ENCODE results near the gene MAPK6. TPM values are rescaled to one million over a fixed set of nuclear protein-coding genes. Genes with fewer than 3 reads are reported as not detected.
"Not testable (repeated sequence)": the region's sequence is repeated elsewhere in the genome, so short reads cannot be mapped to it uniquely, and the experiment has no call there.

Gene MAPK6
- total and polyA plus RNA-seq, 2 donors = 16.4 to 20.1 TPM

- Histone ChIP-seq H3K27me3 (ENCODE audit: control insufficient read depth in 2 of 2, insufficient read depth in 1 of 2, low read length in 1 of 2) (no peaks in the 10 kb centered on the region), H3K9me3 (ENCODE audit: control insufficient read depth in 2 of 2, insufficient read depth in 1 of 2, low read length in 1 of 2) (no peaks in the 10 kb centered on the region), H3K4me3 (ENCODE audit: low read length in 2 of 2) (no peak overlapping the region), H3K27ac (ENCODE audit: low read depth in 1 of 2, low read length in 1 of 2) (no peak overlapping the region), H3K36me3 (ENCODE audit: control insufficient read depth in 2 of 2, insufficient read depth in 2 of 2, low read length in 1 of 2) (no peaks in the 10 kb centered on the region), H3K4me1 (ENCODE audit: control insufficient read depth in 2 of 2, insufficient read depth in 2 of 2, low read length in 2 of 2) (no peaks in the 10 kb centered on the region)
- no peak for DNase-seq (ENCODE audit: low read depth in 6 of 9, low spot score in 9 of 9)
- 96% methylated on average over 12 of the region's 12 CpGs for WGBS
These were observed 76.0 kb downstream of the MAPK6 start for GRCh38 chr15:52094811-52095584.

GRCh38 chr15:52095597-52096262, 76.7 kb downstream of the MAPK6 start:
- Histone ChIP-seq H3K27me3 (ENCODE audit: control insufficient read depth in 2 of 2, insufficient read depth in 1 of 2, low read length in 1 of 2) (no peaks in the 10 kb centered on the region), H3K4me3 (ENCODE audit: low read length in 2 of 2) (no peak overlapping the region), H3K4me1 (ENCODE audit: control insufficient read depth in 2 of 2, insufficient read depth in 2 of 2, low read length in 2 of 2) (no peaks in the 10 kb centered on the region), H3K9me3 (ENCODE audit: control insufficient read depth in 2 of 2, insufficient read depth in 1 of 2, low read length in 1 of 2) (no peaks in the 10 kb centered on the region), H3K27ac (ENCODE audit: low read depth in 1 of 2, low read length in 1 of 2) (no peak overlapping the region), H3K36me3 (ENCODE audit: control insufficient read depth in 2 of 2, insufficient read depth in 2 of 2, low read length in 1 of 2) (no peaks in the 10 kb centered on the region)
- no peak for DNase-seq (ENCODE audit: low read depth in 6 of 9, low spot score in 9 of 9)
- 71% methylated on average over 4 of the region's 4 CpGs for WGBS

GRCh38 chr15:52096536-52096935, 77.5 kb downstream of the MAPK6 start:
- H3K27me3 ChIP-seq (ENCODE audit: control insufficient read depth in 2 of 2, insufficient read depth in 1 of 2, low read length in 1 of 2); H3K27ac ChIP-seq (ENCODE audit: low read depth in 1 of 2, low read length in 1 of 2); H3K9me3 ChIP-seq (ENCODE audit: control insufficient read depth in 2 of 2, insufficient read depth in 1 of 2, low read length in 1 of 2); H3K4me1 ChIP-seq (ENCODE audit: control insufficient read depth in 2 of 2, insufficient read depth in 2 of 2, low read length in 2 of 2); DNase-seq (ENCODE audit: low read depth in 6 of 9, low spot score in 9 of 9); H3K36me3 ChIP-seq (ENCODE audit: control insufficient read depth in 2 of 2, insufficient read depth in 2 of 2, low read length in 1 of 2); H3K4me3 ChIP-seq (ENCODE audit: low read length in 2 of 2): not testable (repeated sequence)
- WGBS = 97% methylated on average over 9 of the region's 9 CpGs

GRCh38 chr15:52097180-52097579, 78.2 kb downstream of the MAPK6 start:
- no peaks in the 10 kb centered on the region for H3K4me1 ChIP-seq (ENCODE audit: control insufficient read depth in 2 of 2, insufficient read depth in 2 of 2, low read length in 2 of 2)
- H3K4me3 ChIP-seq (ENCODE audit: low read length in 2 of 2) = no peak overlapping the region
- H3K27me3 ChIP-seq (ENCODE audit: control insufficient read depth in 2 of 2, insufficient read depth in 1 of 2, low read length in 1 of 2) = no peaks in the 10 kb centered on the region
- H3K27ac ChIP-seq (ENCODE audit: low read depth in 1 of 2, low read length in 1 of 2) = no peak overlapping the region
- no peaks in the 10 kb centered on the region for H3K9me3 ChIP-seq (ENCODE audit: control insufficient read depth in 2 of 2, insufficient read depth in 1 of 2, low read length in 1 of 2)
- H3K36me3 ChIP-seq (ENCODE audit: control insufficient read depth in 2 of 2, insufficient read depth in 2 of 2, low read length in 1 of 2) = no peaks in the 10 kb centered on the region
- no peak for DNase-seq (ENCODE audit: low read depth in 6 of 9, low spot score in 9 of 9)

- Histone ChIP-seq H3K4me3 (ENCODE audit: low read length in 2 of 2) (no peak overlapping the region), H3K4me1 (ENCODE audit: control insufficient read depth in 2 of 2, insufficient read depth in 2 of 2, low read length in 2 of 2) (no peaks in the 10 kb centered on the region), H3K36me3 (ENCODE audit: control insufficient read depth in 2 of 2, insufficient read depth in 2 of 2, low read length in 1 of 2) (no peaks in the 10 kb centered on the region), H3K27ac (ENCODE audit: low read depth in 1 of 2, low read length in 1 of 2) (no peak overlapping the region), H3K9me3 (ENCODE audit: control insufficient read depth in 2 of 2, insufficient read depth in 1 of 2, low read length in 1 of 2) (no peaks in the 10 kb centered on the region), H3K27me3 (ENCODE audit: control insufficient read depth in 2 of 2, insufficient read depth in 1 of 2, low read length in 1 of 2) (no peaks in the 10 kb centered on the region)
- no peak for DNase-seq (ENCODE audit: low read depth in 6 of 9, low spot score in 9 of 9)
- whole genome bisulfite sequencing = 96% methylated on average over 2 of the region's 2 CpGs
These were observed 79.3 kb downstream of the MAPK6 start for GRCh38 chr15:52098323-52098722.

GRCh38 chr15:52099651-52100272, 80.7 kb downstream of the MAPK6 start:
- no peaks in the 10 kb centered on the region for H3K36me3 ChIP-seq (ENCODE audit: control insufficient read depth in 2 of 2, insufficient read depth in 2 of 2, low read length in 1 of 2)
- H3K27me3 ChIP-seq (ENCODE audit: control insufficient read depth in 2 of 2, insufficient read depth in 1 of 2, low read length in 1 of 2) = no peaks in the 10 kb centered on the region
- no peak overlapping the region for H3K4me3 ChIP-seq (ENCODE audit: low read length in 2 of 2)
- WGBS = 98% methylated on average over 15 of the region's 15 CpGs
- no peak for DNase-seq (ENCODE audit: low read depth in 6 of 9, low spot score in 9 of 9)
- H3K9me3 ChIP-seq (ENCODE audit: control insufficient read depth in 2 of 2, insufficient read depth in 1 of 2, low read length in 1 of 2) = no peaks in the 10 kb centered on the region
- H3K4me1 ChIP-seq (ENCODE audit: control insufficient read depth in 2 of 2, insufficient read depth in 2 of 2, low read length in 2 of 2) = no peaks in the 10 kb centered on the region
- H3K27ac ChIP-seq (ENCODE audit: low read depth in 1 of 2, low read length in 1 of 2) = no peak overlapping the region

- H3K4me3 ChIP-seq (ENCODE audit: low read length in 2 of 2) = no peak overlapping the region
These were observed 81.9 kb downstream of the MAPK6 start for GRCh38 chr15:52100807-52101442.

GRCh38 chr15:52101542-52102323, 82.7 kb downstream of the MAPK6 start:
- DNase-seq (ENCODE audit: low read depth in 6 of 9, low spot score in 9 of 9) = no peak

More at GRCh38 chr15:52100807-52101442, 81.9 kb downstream of the MAPK6 start:
- Histone ChIP-seq H3K4me1 (ENCODE audit: control insufficient read depth in 2 of 2, insufficient read depth in 2 of 2, low read length in 2 of 2) (no peaks in the 10 kb centered on the region), H3K27me3 (ENCODE audit: control insufficient read depth in 2 of 2, insufficient read depth in 1 of 2, low read length in 1 of 2) (no peaks in the 10 kb centered on the region), H3K36me3 (ENCODE audit: control insufficient read depth in 2 of 2, insufficient read depth in 2 of 2, low read length in 1 of 2) (no peaks in the 10 kb centered on the region), H3K9me3 (ENCODE audit: control insufficient read depth in 2 of 2, insufficient read depth in 1 of 2, low read length in 1 of 2) (no peaks in the 10 kb centered on the region), H3K27ac (ENCODE audit: low read depth in 1 of 2, low read length in 1 of 2) (no peak overlapping the region)
- DNase-seq (ENCODE audit: low read depth in 6 of 9, low spot score in 9 of 9) = no peak
- 94% methylated on average over 6 of the region's 6 CpGs for WGBS

More at GRCh38 chr15:52101542-52102323, 82.7 kb downstream of the MAPK6 start:
- H3K27ac ChIP-seq (ENCODE audit: low read depth in 1 of 2, low read length in 1 of 2) = no peak overlapping the region
- no peaks in the 10 kb centered on the region for H3K4me1 ChIP-seq (ENCODE audit: control insufficient read depth in 2 of 2, insufficient read depth in 2 of 2, low read length in 2 of 2)
- H3K4me3 ChIP-seq (ENCODE audit: low read length in 2 of 2) = no peak overlapping the region
- H3K36me3 ChIP-seq (ENCODE audit: control insufficient read depth in 2 of 2, insufficient read depth in 2 of 2, low read length in 1 of 2) = no peaks in the 10 kb centered on the region
- WGBS = 97% methylated on average over 16 of the region's 16 CpGs
- H3K9me3 ChIP-seq (ENCODE audit: control insufficient read depth in 2 of 2, insufficient read depth in 1 of 2, low read length in 1 of 2) = no peaks in the 10 kb centered on the region
- H3K27me3 ChIP-seq (ENCODE audit: control insufficient read depth in 2 of 2, insufficient read depth in 1 of 2, low read length in 1 of 2) = no peaks in the 10 kb centered on the region

Measured in thymus (tissue), 11 donors.